WERI-Rb-1 (cell line): Measurements from ENCODE around the gene STK11IP.

Experiments used
- DNase-seq: peaks from one replicate; pipeline ENCODE4 v3.0.0-alpha.2; 2020
- H3K27ac ChIP-seq: fragments of 250-450 bp; sonication (Bioruptor Pico); 2 replicates; pipeline ENCODE4 v1.5.1; 2020; ENCODE audit warnings: mild to moderate bottlenecking, moderate library complexity
- H3K27me3 ChIP-seq: fragments of 250-450 bp; sonication (Bioruptor Pico); 2 replicates; pipeline ENCODE4 v1.5.1; 2021; ENCODE audit warnings: mild to moderate bottlenecking, low read depth, moderate library complexity; ENCODE audit not compliant: insufficient read depth, severe bottlenecking
- H3K36me3 ChIP-seq: fragments of 250-450 bp; sonication (Bioruptor Pico); 2 replicates; pipeline ENCODE4 v1.5.1; 2020; ENCODE audit warnings: mild to moderate bottlenecking, moderate library complexity
- H3K4me3 ChIP-seq: 2 replicates; pipeline ENCODE4 v1.5.1; 2011; ENCODE audit warnings: low read depth, mild to moderate bottlenecking, control low read depth, low read length
- H3K9me3 ChIP-seq: fragments of 250-450 bp; sonication (Bioruptor Pico); 2 replicates; pipeline ENCODE4 v1.5.1; 2021; ENCODE audit warnings: mild to moderate bottlenecking, moderate library complexity; ENCODE audit not compliant: severe bottlenecking
- CTCF ChIP-seq: IDR thresholded peaks from 2 replicates; pipeline ENCODE4 v1.5.1; 2011; ENCODE audit warnings: low read depth, mild to moderate bottlenecking, control low read depth, inconsistent platforms, low read length

The STK11IP gene

GRCh38 chr2:219603771-219604170, 6.1 kb downstream of the STK11IP start:
- Histone ChIP-seq H3K9me3 (no peaks in the 10 kb centered on the region), H3K27ac (no peak overlapping the region), H3K36me3 (peaks cover 5% of the 10 kb centered on the region; the same call in 1 of the 2 replicates), H3K27me3 (no peaks in the 10 kb centered on the region), H3K4me3 (no peak overlapping the region)
- no peak for DNase-seq
- TF ChIP-seq CTCF, result no peak

GRCh38 chr2:219605607-219605954, 7.9 kb downstream of the STK11IP start:
- TF ChIP-seq CTCF, result no peak
- no peak for DNase-seq
- no peaks in the 10 kb centered on the region for H3K9me3 ChIP-seq
- H3K27me3 ChIP-seq, result no peaks in the 10 kb centered on the region
- no peak overlapping the region for H3K27ac ChIP-seq
- H3K4me3 ChIP-seq, result no peak overlapping the region
- peaks cover 5% of the 10 kb centered on the region for H3K36me3 ChIP-seq

- Histone ChIP-seq H3K9me3 (no peaks in the 10 kb centered on the region), H3K27ac (no peak overlapping the region), H3K36me3 (peaks cover 8% of the 10 kb centered on the region), H3K4me3 (no peak overlapping the region), H3K27me3 (no peaks in the 10 kb centered on the region)
- no peak for TF ChIP-seq CTCF
- DNase-seq, result no peak
These were observed 10.3 kb downstream of the STK11IP start for GRCh38 chr2:219607931-219608330.

- no peak for DNase-seq
- H3K4me3 ChIP-seq, result no peak overlapping the region
- peaks cover 8% of the 10 kb centered on the region for H3K36me3 ChIP-seq
- H3K27ac ChIP-seq, result no peak overlapping the region
- H3K27me3 ChIP-seq, result no peaks in the 10 kb centered on the region
- no peak for TF ChIP-seq CTCF
- H3K9me3 ChIP-seq, result no peaks in the 10 kb centered on the region
These were observed 10.8 kb downstream of the STK11IP start for GRCh38 chr2:219608399-219608964.

GRCh38 chr2:219609149-219609750, 11.6 kb downstream of the STK11IP start:
- DNase-seq, result peak; percentile 38
- H3K36me3 ChIP-seq, result peaks cover 8% of the 10 kb centered on the region
- no peaks in the 10 kb centered on the region for H3K27me3 ChIP-seq
- TF ChIP-seq CTCF, result no peak
- H3K9me3 ChIP-seq, result no peaks in the 10 kb centered on the region
- H3K4me3 ChIP-seq, result no peak overlapping the region
- H3K27ac ChIP-seq, result no peak overlapping the region

GRCh38 chr2:219611306-219611705, 13.6 kb downstream of the STK11IP start:
- Histone ChIP-seq H3K36me3 (peaks cover 4% of the 10 kb centered on the region), H3K27ac (no peak overlapping the region), H3K27me3 (no peaks in the 10 kb centered on the region), H3K4me3 (no peak overlapping the region), H3K9me3 (no peaks in the 10 kb centered on the region)
- no peak for DNase-seq
- TF ChIP-seq CTCF, result no peak
